ENCODE results near the gene CD8A. TPM values are rescaled to one million over a fixed set of nuclear protein-coding genes. Genes with fewer than 3 reads are reported as not detected.
"Not testable (repeated sequence)": the region's sequence is repeated elsewhere in the genome, so short reads cannot be mapped to it uniquely, and the experiment has no call there.

The CD8A gene
- total RNA-seq, result 1 to 10 TPM; 1.2 to 1.6 TPM

DNA sequence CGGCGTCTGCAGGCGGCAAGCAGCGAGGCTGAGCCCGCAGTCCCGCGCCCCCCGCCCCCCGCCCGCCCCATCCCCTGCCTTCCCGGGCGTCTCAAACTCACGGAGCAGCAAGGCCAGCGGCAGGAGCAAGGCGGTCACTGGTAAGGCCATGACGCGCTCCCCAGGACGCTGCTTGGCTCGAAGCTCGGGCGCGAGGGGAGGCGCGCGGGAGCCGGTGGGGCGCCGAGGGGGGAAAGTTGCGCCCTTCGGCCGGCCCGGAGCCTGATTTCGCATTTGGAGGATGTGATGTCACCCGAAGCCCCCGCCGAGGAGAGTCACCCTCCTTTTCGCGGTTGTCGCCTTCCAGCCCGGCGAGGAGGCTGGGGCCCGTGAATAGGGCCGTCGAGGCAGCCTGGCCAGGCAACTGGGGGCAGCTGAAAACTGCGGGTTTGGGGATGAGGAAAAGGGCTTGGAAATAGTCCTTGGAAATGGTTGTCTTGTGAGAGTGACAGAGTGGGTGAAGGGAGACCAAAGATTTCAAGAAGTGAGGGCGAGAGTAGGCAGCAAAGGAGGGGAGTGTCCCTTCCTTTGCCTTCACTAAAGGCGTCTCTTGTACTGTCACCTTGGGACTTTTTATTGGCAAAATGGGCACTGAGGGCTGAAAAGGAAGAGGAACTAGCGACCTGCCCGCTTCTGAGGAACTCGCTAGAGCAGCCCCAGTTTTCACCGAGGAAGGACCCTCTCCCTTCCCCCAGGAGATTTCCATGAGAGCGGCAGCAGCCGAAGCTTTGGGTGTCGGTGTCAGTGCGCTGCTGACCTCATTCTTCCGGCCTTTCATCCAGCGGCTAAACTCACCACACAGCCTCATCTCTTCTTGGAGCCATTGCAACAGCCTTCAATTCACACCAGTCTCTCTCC, at the start of gene CD8A:
Gene CD8A (minus strand): TSS at position 238 of the 897 bp plus-strand sequence. CDS start 88 bp downstream, at position 150.
- intact Hi-C loops (cut with DNase I), result no loop called here
- Histone ChIP-seq H3K9ac (ENCODE audit: low read depth in 2 of 2, low read length in 2 of 2) (peak within 1 kb of the TSS in 1 of 2 donors; percentile 35), H3K36me3 (no peaks in the 10 kb centered on the region), H3K27me3 (peaks cover 50% of the 10 kb centered on the region), H3K9me3 (no peaks in the 10 kb centered on the region), H3K4me3 (peak within 1 kb of the TSS; percentile 19), H3K4me1 (no peaks in the 10 kb centered on the region), H3K27ac (no peak within 1 kb of the TSS)
- DNase-seq, result no peak
- TF ChIP-seq, protein P1, sequence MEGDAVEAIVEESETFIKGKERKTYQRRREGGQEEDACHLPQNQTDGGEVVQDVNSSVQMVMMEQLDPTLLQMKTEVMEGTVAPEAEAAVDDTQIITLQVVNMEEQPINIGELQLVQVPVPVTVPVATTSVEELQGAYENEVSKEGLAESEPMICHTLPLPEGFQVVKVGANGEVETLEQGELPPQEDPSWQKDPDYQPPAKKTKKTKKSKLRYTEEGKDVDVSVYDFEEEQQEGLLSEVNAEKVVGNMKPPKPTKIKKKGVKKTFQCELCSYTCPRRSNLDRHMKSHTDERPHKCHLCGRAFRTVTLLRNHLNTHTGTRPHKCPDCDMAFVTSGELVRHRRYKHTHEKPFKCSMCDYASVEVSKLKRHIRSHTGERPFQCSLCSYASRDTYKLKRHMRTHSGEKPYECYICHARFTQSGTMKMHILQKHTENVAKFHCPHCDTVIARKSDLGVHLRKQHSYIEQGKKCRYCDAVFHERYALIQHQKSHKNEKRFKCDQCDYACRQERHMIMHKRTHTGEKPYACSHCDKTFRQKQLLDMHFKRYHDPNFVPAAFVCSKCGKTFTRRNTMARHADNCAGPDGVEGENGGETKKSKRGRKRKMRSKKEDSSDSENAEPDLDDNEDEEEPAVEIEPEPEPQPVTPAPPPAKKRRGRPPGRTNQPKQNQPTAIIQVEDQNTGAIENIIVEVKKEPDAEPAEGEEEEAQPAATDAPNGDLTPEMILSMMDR (IDR thresholded peaks at IDR 0.05), result no peak

DNA sequence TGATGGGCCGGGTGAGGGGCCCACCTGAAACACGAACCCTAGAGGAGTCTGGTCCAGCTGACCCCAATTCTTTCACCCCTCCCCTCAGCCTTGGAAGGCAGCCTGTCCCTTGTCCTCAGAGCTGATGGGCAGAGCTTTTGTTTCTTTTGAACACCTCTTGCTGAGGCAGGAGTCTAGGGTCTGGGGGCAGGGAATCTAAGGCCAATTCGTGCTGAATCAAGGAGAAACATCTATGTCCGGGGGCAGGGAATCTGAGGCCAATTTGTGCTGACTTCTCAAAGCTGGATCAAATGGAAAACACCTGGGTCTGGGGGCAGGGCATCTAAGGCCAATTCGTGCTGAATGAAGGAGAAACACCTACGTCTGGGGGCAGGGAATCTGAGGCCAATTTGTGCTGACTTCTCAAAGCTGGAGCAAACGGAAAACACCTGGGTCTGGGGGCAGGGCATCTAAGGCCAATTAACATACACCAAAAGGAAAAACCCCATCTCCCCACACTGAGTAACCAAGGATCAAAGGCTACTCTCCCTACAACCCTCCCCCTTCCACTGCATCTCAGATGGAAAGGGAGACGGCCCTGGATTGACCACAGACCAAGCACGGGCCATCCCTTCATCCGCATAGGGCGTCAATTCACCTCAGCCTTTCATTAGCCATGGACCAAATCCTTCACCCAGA, 49.3 kb upstream of the CD8A start:
- DNase-seq; H3K4me1 ChIP-seq; H3K36me3 ChIP-seq; H3K9me3 ChIP-seq; H3K4me3 ChIP-seq; intact Hi-C loops (cut with DNase I); H3K9ac ChIP-seq (ENCODE audit: low read depth in 2 of 2, low read length in 2 of 2); H3K27ac ChIP-seq; H3K27me3 ChIP-seq: not testable (repeated sequence)

DNA sequence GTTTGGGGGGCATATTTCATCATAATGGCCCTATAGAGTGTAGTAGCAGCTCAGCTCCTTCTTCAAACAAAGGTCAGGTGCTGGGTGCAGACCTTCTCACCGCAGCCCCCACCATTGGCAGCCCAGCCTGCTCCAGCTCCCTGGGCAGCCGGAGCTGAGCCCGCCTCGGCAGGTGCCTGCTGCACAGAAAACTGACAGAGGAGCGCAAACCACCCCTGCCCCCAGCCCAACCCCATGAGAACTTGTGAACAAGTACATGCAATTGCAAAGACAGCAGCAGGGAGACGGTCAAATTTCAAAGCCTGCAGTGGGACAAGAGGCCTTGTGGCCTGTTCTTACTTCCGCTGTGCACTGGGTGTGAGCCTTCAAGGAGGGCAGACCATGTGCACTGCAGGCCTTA, 48.7 kb upstream of the CD8A start:
- H3K4me1 ChIP-seq; H3K36me3 ChIP-seq; H3K9me3 ChIP-seq; H3K27me3 ChIP-seq; H3K9ac ChIP-seq (ENCODE audit: low read depth in 2 of 2, low read length in 2 of 2); intact Hi-C loops (cut with DNase I); H3K27ac ChIP-seq; H3K4me3 ChIP-seq; DNase-seq: not testable (repeated sequence)

DNA sequence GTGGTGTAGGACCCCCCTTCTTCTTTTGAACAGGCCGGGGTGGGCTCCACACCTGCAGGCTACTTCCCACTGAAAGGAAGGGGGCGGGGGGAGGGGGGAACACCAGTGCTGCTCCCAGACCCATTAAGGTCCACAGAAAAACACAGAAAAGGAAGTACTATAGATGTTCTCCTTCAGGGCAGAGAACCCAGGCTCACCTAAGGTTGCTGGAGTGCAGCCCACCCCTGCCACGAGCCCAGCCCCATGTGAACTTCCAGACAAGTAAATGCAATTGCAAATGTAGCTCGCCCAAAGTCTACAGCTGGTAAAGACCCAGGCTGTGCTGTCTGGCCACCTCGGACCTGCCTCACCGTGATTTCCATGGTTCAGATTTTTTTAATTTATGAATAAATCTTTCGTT, 47.0 kb upstream of the CD8A start:
- H3K4me3 ChIP-seq; intact Hi-C loops (cut with DNase I); H3K27me3 ChIP-seq; H3K27ac ChIP-seq; H3K9ac ChIP-seq (ENCODE audit: low read depth in 2 of 2, low read length in 2 of 2); H3K4me1 ChIP-seq; DNase-seq; H3K36me3 ChIP-seq; H3K9me3 ChIP-seq: not testable (repeated sequence)

DNA sequence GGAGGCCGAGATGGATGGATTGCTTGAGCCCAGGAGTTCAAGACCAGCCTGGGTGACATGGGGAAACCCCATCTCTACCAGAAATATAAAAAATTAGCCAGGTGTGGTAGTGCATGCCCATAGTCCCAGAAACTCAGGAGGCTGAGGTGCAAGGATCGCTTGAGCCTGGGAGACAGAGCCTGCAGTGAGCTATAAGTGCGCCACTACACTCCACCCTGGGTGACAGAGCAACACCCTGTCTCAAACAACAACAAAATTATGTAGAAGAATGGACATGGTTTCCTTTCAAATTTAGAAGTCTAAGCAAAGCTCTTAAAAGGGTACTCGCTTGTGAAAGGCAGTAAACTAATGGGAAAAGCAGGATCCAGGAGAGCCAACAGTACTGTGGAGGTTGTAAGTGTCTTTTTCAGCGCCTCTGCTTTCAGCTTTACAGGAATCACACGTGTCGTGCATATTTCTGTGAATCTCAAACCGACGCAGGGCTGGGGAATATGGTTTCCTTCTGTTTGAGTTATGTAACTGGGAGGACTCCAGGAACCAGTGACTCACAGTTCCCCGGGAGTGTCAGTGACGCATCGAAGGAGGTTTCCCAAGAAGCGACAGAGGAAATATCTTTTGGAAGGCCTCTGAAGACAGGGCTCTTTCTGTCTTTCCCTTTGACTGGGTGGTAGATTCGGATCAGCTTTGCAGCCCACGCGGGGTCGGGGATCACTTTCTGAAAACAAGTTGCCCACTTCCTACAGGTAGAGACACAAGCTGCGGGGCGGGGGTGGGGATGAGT, 46.4 kb upstream of the CD8A start:
- peak; percentile 72 for DNase-seq
- H3K4me3 ChIP-seq; H3K9ac ChIP-seq (ENCODE audit: low read depth in 2 of 2, low read length in 2 of 2); H3K27ac ChIP-seq; H3K9me3 ChIP-seq; H3K36me3 ChIP-seq; intact Hi-C loops (cut with DNase I); H3K4me1 ChIP-seq; H3K27me3 ChIP-seq: not testable (repeated sequence)

DNA sequence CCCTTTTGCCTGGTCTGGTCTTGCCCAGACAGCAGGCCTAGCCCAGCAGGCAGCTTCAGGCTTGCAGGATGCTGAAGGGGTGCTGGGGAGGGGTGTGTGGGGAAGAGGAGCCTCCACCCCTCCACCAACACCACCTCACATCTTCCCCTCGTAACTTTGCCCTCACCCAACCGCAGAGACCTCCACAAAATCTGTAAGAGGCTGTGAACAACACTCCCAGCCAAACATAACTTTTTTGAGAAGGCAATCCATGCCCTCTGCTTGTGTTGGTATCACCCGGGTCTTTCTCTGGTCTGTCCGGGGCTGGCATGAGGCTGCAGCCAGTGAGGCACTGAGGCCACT, 44.8 kb upstream of the CD8A start:
- H3K4me3 ChIP-seq; H3K9me3 ChIP-seq; DNase-seq; intact Hi-C loops (cut with DNase I); H3K27ac ChIP-seq; H3K4me1 ChIP-seq; H3K36me3 ChIP-seq; H3K27me3 ChIP-seq; H3K9ac ChIP-seq (ENCODE audit: low read depth in 2 of 2, low read length in 2 of 2): not testable (repeated sequence)

DNA sequence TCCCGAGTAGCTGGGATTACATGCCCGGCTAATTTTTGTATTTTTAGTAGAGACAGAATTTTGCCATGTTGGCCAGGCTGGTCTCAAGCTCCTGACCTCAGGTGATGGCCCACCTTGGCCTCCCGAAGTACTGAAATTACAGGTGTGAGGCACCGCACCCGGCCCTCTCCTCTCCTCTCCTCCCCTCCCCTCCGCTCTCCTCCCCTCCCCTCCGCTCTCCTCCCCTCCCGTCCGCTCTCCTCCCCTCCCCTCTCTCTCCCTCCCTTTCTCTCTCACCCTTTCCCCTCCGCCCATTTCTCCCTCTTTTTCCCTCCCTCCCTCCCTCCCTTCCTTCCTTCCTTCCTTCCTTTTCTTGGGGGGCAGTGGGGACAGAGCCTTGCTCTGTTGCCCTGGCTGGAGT, 42.6 kb upstream of the CD8A start:
- intact Hi-C loops (cut with DNase I), result no loop called here
- TF ChIP-seq, protein P1 (IDR thresholded peaks at IDR 0.05), result no peak
- no peak overlapping the region for H3K4me3 ChIP-seq
- DNase-seq, result no peak
- no peak overlapping the region for H3K9ac ChIP-seq (ENCODE audit: low read depth in 2 of 2, low read length in 2 of 2)
- no peak overlapping the region for H3K27ac ChIP-seq
- H3K36me3 ChIP-seq, result no peaks in the 10 kb centered on the region
- no peaks in the 10 kb centered on the region for H3K4me1 ChIP-seq
- H3K27me3 ChIP-seq, result no peaks in the 10 kb centered on the region
- H3K9me3 ChIP-seq, result no peaks in the 10 kb centered on the region

Data from colonic mucosa (tissue), 4 donors.